Stomach (tissue), 4 donors: Measurements from ENCODE around the gene ADAMTS12.

ENCODE experiments used
- POLR2A ChIP-seq, 4 donors: fragments of 450-650 bp; IDR thresholded peaks; one replicate each; pipeline ENCODE4 v1.6.1; 2016; ENCODE audit warnings: antibody characterized with exemption in 4 of 4, control low read depth in 2 of 4, mild to moderate bottlenecking in 1 of 4, moderate library complexity in 1 of 4
- TF ChIP-seq, protein P1 (sequence below), 7 experiments: fragments of 450-650 bp in 4 of 7; fragments of 200-600 bp in 3 of 7; sonication (generic) in 3 of 7; IDR thresholded peaks; one replicate each; pipeline ENCODE4 v1.5.1; 2016 to 2019; ENCODE audit warnings: antibody characterized with exemption in 7 of 7, control low read depth in 2 of 7, mild to moderate bottlenecking in 1 of 7

DNA sequence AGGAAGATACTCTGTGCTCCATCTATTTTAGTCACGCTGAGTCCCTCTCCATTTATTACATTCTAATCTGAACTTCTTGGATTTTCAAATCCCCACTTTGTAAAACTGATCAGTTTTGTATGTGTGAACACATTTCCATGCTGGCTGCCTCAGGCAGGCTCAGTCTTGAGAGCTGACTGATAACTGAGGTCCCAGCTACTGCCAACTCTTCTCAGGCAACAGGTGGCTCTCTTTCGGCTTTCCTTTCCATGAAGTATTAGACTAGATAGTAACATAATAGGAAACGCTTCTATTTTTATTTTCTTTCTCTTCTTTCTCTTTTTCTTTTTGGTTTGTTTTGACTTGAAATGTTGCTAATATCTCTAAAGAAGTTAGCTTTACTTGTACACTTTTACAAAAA lies 312.6 kb downstream of the ADAMTS12 start:
- TF ChIP-seq, protein P1, sequence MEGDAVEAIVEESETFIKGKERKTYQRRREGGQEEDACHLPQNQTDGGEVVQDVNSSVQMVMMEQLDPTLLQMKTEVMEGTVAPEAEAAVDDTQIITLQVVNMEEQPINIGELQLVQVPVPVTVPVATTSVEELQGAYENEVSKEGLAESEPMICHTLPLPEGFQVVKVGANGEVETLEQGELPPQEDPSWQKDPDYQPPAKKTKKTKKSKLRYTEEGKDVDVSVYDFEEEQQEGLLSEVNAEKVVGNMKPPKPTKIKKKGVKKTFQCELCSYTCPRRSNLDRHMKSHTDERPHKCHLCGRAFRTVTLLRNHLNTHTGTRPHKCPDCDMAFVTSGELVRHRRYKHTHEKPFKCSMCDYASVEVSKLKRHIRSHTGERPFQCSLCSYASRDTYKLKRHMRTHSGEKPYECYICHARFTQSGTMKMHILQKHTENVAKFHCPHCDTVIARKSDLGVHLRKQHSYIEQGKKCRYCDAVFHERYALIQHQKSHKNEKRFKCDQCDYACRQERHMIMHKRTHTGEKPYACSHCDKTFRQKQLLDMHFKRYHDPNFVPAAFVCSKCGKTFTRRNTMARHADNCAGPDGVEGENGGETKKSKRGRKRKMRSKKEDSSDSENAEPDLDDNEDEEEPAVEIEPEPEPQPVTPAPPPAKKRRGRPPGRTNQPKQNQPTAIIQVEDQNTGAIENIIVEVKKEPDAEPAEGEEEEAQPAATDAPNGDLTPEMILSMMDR (IDR thresholded peaks at IDR 0.05), result no peak
- TF ChIP-seq POLR2A (IDR thresholded peaks at IDR 0.05), result no peak
